ENCODE results near the gene FAAP100.

The FAAP100 gene

GRCh38 chr17:81493198-81494038 is 58.7 kb downstream of the FAAP100 start:
- Histone ChIP-seq H3K9me3 (replicated peaks in 1 of 11) (no peaks in the 10 kb centered on the region), H3K4me2 (peak overlapping the region in 9 of 11 experiments; percentile 62 to 92 (median 81); a peak in 18 of 22 replicates), H3K36me3 (no peaks in the 10 kb centered on the region), H3K4me1 (peaks cover 38 to 60% (median 49%) of the 10 kb centered on the region in 10 experiments), H3K9ac (peak overlapping the region in 1 of 11 experiments; percentile 4; a peak in 1 of 22 replicates), H4K20me1 (no peaks in the 10 kb centered on the region), H3K27ac (no peak overlapping the region), H3K4me3 (no peak overlapping the region), H3K27me3 (peaks cover 0 to 20% (median 0%) of the 10 kb centered on the region in 11 experiments; a peak in 7 of 22 replicates)
- no peak for TF ChIP-seq Cebpa-rat (IDR thresholded peaks at IDR 0.05)

- Histone ChIP-seq H4K20me1 (no peaks in the 10 kb centered on the region), H3K9me3 (replicated peaks in 1 of 11) (no peaks in the 10 kb centered on the region), H3K4me2 (peak overlapping the region; percentile 47 to 92 (median 79); a peak in 21 of 22 replicates), H3K4me1 (peaks cover 39 to 65% (median 55%) of the 10 kb centered on the region in 10 experiments), H3K27ac (peak overlapping the region in 2 of 11 experiments; percentile 30 to 39; a peak in 1 of 22 replicates), H3K27me3 (peaks cover 0 to 20% (median 0%) of the 10 kb centered on the region in 11 experiments; a peak in 7 of 22 replicates), H3K36me3 (no peaks in the 10 kb centered on the region), H3K9ac (peak overlapping the region in 3 of 11 experiments; percentile 36 to 56 (median 44); a peak in 2 of 22 replicates), H3K4me3 (no peak overlapping the region)
- TF ChIP-seq Cebpa-rat (IDR thresholded peaks at IDR 0.05) = no peak
These were observed 59.4 kb downstream of the FAAP100 start for GRCh38 chr17:81492706-81493105.

GRCh38 chr17:81492202-81492601 is 60.0 kb downstream of the FAAP100 start:
- Histone ChIP-seq H3K4me1 (peaks cover 43 to 70% (median 60%) of the 10 kb centered on the region in 10 experiments), H3K36me3 (no peaks in the 10 kb centered on the region), H3K9me3 (replicated peaks in 1 of 11) (no peaks in the 10 kb centered on the region), H3K27ac (peak overlapping the region in 2 of 11 experiments; percentile 30 to 39; a peak in 1 of 22 replicates), H3K4me2 (peak overlapping the region; percentile 47 to 92 (median 79)), H3K27me3 (peaks cover 0 to 20% (median 0%) of the 10 kb centered on the region in 11 experiments; a peak in 7 of 22 replicates), H4K20me1 (no peaks in the 10 kb centered on the region), H3K4me3 (peak overlapping the region in 2 of 10 experiments; percentile 1 to 21; a peak in 1 of 20 replicates), H3K9ac (peak overlapping the region in 4 of 11 experiments; percentile 36 to 61 (median 50); a peak in 8 of 22 replicates)
- TF ChIP-seq Cebpa-rat (IDR thresholded peaks at IDR 0.05) = no peak

GRCh38 chr17:81491761-81492160 is 60.4 kb downstream of the FAAP100 start:
- H3K4me2 ChIP-seq = peak overlapping the region; percentile 47 to 92 (median 79)
- H3K27ac ChIP-seq = no peak overlapping the region

GRCh38 chr17:81491181-81491581 is 61.0 kb downstream of the FAAP100 start:
- H3K9me3 ChIP-seq (replicated peaks in 1 of 11) = no peaks in the 10 kb centered on the region
- H3K4me2 ChIP-seq = peak overlapping the region; percentile 49 to 100 (median 61); a peak in 21 of 22 replicates
- H4K20me1 ChIP-seq = no peaks in the 10 kb centered on the region
- no peak overlapping the region for H3K4me3 ChIP-seq
- no peaks in the 10 kb centered on the region for H3K36me3 ChIP-seq
- TF ChIP-seq Cebpa-rat (IDR thresholded peaks at IDR 0.05) = no peak
- peaks cover 53 to 80% (median 70%) of the 10 kb centered on the region in 10 experiments for H3K4me1 ChIP-seq
- peak overlapping the region in 2 of 11 experiments; percentile 27 to 62; a peak in 4 of 22 replicates for H3K9ac ChIP-seq
- peak overlapping the region in 3 of 11 experiments; percentile 22 to 41 (median 35); a peak in 2 of 22 replicates for H3K27ac ChIP-seq
- H3K27me3 ChIP-seq = peaks cover 0 to 20% (median 0%) of the 10 kb centered on the region in 11 experiments; a peak in 7 of 22 replicates

More at GRCh38 chr17:81491761-81492160, 60.4 kb downstream of the FAAP100 start:
- Histone ChIP-seq H3K4me1 (peaks cover 48 to 75% (median 65%) of the 10 kb centered on the region in 10 experiments), H3K9ac (peak overlapping the region in 4 of 11 experiments; percentile 36 to 61 (median 50); a peak in 6 of 22 replicates), H3K36me3 (no peaks in the 10 kb centered on the region), H3K9me3 (replicated peaks in 1 of 11) (no peaks in the 10 kb centered on the region), H3K4me3 (peak overlapping the region in 2 of 10 experiments; percentile 1 to 21; a peak in 1 of 20 replicates), H4K20me1 (no peaks in the 10 kb centered on the region), H3K27me3 (peaks cover 0 to 20% (median 0%) of the 10 kb centered on the region in 11 experiments; a peak in 7 of 22 replicates)
- no peak for TF ChIP-seq Cebpa-rat (IDR thresholded peaks at IDR 0.05)

- Histone ChIP-seq H3K4me2 (peak overlapping the region; percentile 89 to 100 (median 98)), H3K27ac (peak overlapping the region in 8 of 11 experiments; percentile 16 to 100 (median 74); a peak in 11 of 22 replicates), H3K4me1 (peaks cover 59 to 89% (median 79%) of the 10 kb centered on the region in 10 experiments), H3K9me3 (replicated peaks in 1 of 11) (no peaks in the 10 kb centered on the region), H3K36me3 (no peaks in the 10 kb centered on the region), H3K9ac (peak overlapping the region in 9 of 11 experiments; percentile 7 to 98 (median 95); a peak in 15 of 22 replicates), H3K27me3 (peaks cover 0 to 20% (median 0%) of the 10 kb centered on the region in 11 experiments; a peak in 7 of 22 replicates), H4K20me1 (no peaks in the 10 kb centered on the region), H3K4me3 (peak overlapping the region in 4 of 10 experiments; percentile 63 to 79 (median 68); a peak in 2 of 20 replicates)
- TF ChIP-seq Cebpa-rat (IDR thresholded peaks at IDR 0.05) = no peak
These were observed 61.9 kb downstream of the FAAP100 start for GRCh38 chr17:81489998-81490992.
